Neural cell (in vitro differentiated cells): ENCODE measurements around the gene CHRM4.

ENCODE experiments used
- EZH2 ChIP-seq: fragments of 200-600, 300-800 bp; shearing (Covaris generic), sonication (generic); IDR thresholded peaks from 2 replicates; pipeline ENCODE4 v1.6.1; 2014; ENCODE audit warnings: antibody characterized with exemption, low read length, borderline replicate concordance, mild to moderate bottlenecking; ENCODE audit not compliant: insufficient read depth, poor library complexity, severe bottlenecking
- POLR2AphosphoS5 ChIP-seq: IDR thresholded peaks from 2 replicates; pipeline ENCODE4 v1.6.1; 2012
- RAD21 ChIP-seq: fragments of 450-650 bp; conservative IDR thresholded peaks from 2 replicates; pipeline ENCODE4 v1.6.1; 2014; ENCODE audit warnings: antibody characterized with exemption, mild to moderate bottlenecking, moderate library complexity
- TF ChIP-seq, protein P1 (sequence below): fragments of 450-650 bp; IDR thresholded peaks from 2 replicates; pipeline ENCODE4 v1.5.1; 2014; ENCODE audit warnings: antibody characterized with exemption, mild to moderate bottlenecking, moderate library complexity; ENCODE audit not compliant: poor library complexity, severe bottlenecking

GRCh38 chr11:46418751-46419150 lies 27.2 kb upstream of the CHRM4 start:
- TF ChIP-seq RAD21 (no peak), EZH2 (no peak), POLR2AphosphoS5 (no peak)
- TF ChIP-seq, protein P1, sequence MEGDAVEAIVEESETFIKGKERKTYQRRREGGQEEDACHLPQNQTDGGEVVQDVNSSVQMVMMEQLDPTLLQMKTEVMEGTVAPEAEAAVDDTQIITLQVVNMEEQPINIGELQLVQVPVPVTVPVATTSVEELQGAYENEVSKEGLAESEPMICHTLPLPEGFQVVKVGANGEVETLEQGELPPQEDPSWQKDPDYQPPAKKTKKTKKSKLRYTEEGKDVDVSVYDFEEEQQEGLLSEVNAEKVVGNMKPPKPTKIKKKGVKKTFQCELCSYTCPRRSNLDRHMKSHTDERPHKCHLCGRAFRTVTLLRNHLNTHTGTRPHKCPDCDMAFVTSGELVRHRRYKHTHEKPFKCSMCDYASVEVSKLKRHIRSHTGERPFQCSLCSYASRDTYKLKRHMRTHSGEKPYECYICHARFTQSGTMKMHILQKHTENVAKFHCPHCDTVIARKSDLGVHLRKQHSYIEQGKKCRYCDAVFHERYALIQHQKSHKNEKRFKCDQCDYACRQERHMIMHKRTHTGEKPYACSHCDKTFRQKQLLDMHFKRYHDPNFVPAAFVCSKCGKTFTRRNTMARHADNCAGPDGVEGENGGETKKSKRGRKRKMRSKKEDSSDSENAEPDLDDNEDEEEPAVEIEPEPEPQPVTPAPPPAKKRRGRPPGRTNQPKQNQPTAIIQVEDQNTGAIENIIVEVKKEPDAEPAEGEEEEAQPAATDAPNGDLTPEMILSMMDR: no peak
